HCT116 (cell line): ENCODE data around the gene MRPL42. TPM values are rescaled to one million over a fixed set of nuclear protein-coding genes. Genes with fewer than 3 reads are reported as not detected.

ENCODE experiments used
- ATAC-seq: fragments of 200-7000 bp; cut with Tn5 transposase; 2 replicates; pipeline ENCODE4 v1.9.1; 2020; ENCODE audit warnings: mild to moderate bottlenecking, moderate library complexity
- BruUV-seq: library from RNA; stranded (reverse); fragments of 400-500 nt; replicated peaks from 2 replicates; lab custom pipeline; 2021; lab: Mats Ljungman, UMichigan
- CTCF ChIA-PET: fragments of 300-600 bp; sonication (Branson Sonifier 250); formaldehyde crosslinking; loops from one replicate; lab custom pipeline; 2021; ENCODE audit warnings: antibody characterized with exemption; lab: Charles Lee
- POLR2A ChIA-PET: fragments of 300-600, 350-600 bp; sonication (Branson Sonifier 250); formaldehyde crosslinking; loops from one replicate; lab custom pipeline; 2021; ENCODE audit warnings: antibody characterized with exemption; lab: Charles Lee
- RAD21 ChIA-PET, 2 experiments: fragments of 300-600 bp; sonication (Branson Sonifier 250); formaldehyde crosslinking; loops; one replicate each; lab custom pipeline; 2023; ENCODE audit warnings: low total read pairs in 2 of 2; ENCODE audit not compliant: uncharacterized antibody in 2 of 2, unreplicated experiment in 2 of 2, low non-redundant PET in 1 of 2; lab: Charles Lee
- DNase-seq: peaks from one replicate; pipeline ENCODE4 v3.0.0-alpha.2; 2010; ENCODE audit warnings: low read depth, low spot score
- H2AFZ ChIP-seq: fragments of 200-600 bp; shearing (Covaris generic), sonication (generic); 2 replicates; pipeline ENCODE4 v1.6.1; 2017; ENCODE audit warnings: low read depth, mixed run types, mixed read lengths, antibody characterized with exemption, low read length; ENCODE audit not compliant: poor library complexity, severe bottlenecking
- H3K27ac ChIP-seq: 2 replicates; pipeline ENCODE4 v1.5.1; 2012; ENCODE audit warnings: low read depth, low read length
- H3K27me3 ChIP-seq: fragments of 200-600 bp; sonication (generic); 2 replicates; pipeline ENCODE4 v1.6.1; 2016; ENCODE audit warnings: mixed run types, low read length, mixed read lengths; ENCODE audit not compliant: insufficient read depth
- H3K36me3 ChIP-seq, 2 experiments: fragments of 200-500 bp in 1 of 2; fragments of 200-600 bp in 1 of 2; sonication (Bioruptor generic) in 1 of 2; sonication (generic) in 1 of 2; 2 replicates each; pipeline versions ENCODE4 v1.5.1 to v1.6.1; 2014 to 2016; ENCODE audit warnings: low read length in 2 of 2, inconsistent platforms in 1 of 2, mixed read lengths in 1 of 2, mixed run types in 1 of 2; ENCODE audit not compliant: insufficient read depth in 2 of 2, control insufficient read depth in 1 of 2
- H3K4me1 ChIP-seq, 2 experiments: fragments of 200-600 bp in 1 of 2; sonication (generic) in 1 of 2; 2 replicates each; pipeline versions ENCODE4 v1.5.1 to v1.6.1; 2012 to 2017; ENCODE audit warnings: low read length in 2 of 2, inconsistent platforms in 1 of 2, mild to moderate bottlenecking in 1 of 2, mixed read lengths in 1 of 2, mixed run types in 1 of 2, moderate library complexity in 1 of 2; ENCODE audit not compliant: insufficient read depth in 2 of 2, control insufficient read depth in 1 of 2
- H3K4me2 ChIP-seq: fragments of 200-600 bp; sonication (generic); 2 replicates; pipeline ENCODE4 v1.6.1; 2017; ENCODE audit warnings: mixed run types, low read length, mixed read lengths
- H3K4me3 ChIP-seq, 2 experiments: fragments of 200-600 bp in 1 of 2; sonication (generic) in 1 of 2; replicated peaks in 1 of 2; 2 replicates each; pipeline ENCODE4 v1.5.1; 2011 to 2016; ENCODE audit warnings: low read length in 2 of 2, control low read depth in 1 of 2, low read depth in 1 of 2, mild to moderate bottlenecking in 1 of 2, mixed read lengths in 1 of 2, mixed run types in 1 of 2
- H3K79me2 ChIP-seq: fragments of 200-600 bp; sonication (generic); 2 replicates; pipeline ENCODE4 v1.6.1; 2017; ENCODE audit warnings: mild to moderate bottlenecking, mixed run types, low read length, moderate library complexity, mixed read lengths; ENCODE audit not compliant: insufficient read depth
- H3K9ac ChIP-seq: fragments of 200-600 bp; sonication (generic); 2 replicates; pipeline ENCODE4 v1.6.1; 2016; ENCODE audit warnings: low read length, mixed read lengths
- H3K9me2 ChIP-seq: fragments of 200-600 bp; sonication (generic), shearing (Covaris generic); 2 replicates; pipeline ENCODE4 v1.6.1; 2017; ENCODE audit warnings: mixed run types, mild to moderate bottlenecking, moderate library complexity; ENCODE audit not compliant: insufficient read depth
- H3K9me3 ChIP-seq, 2 experiments: fragments of 200-500 bp in 1 of 2; fragments of 200-600 bp in 1 of 2; sonication (Bioruptor generic) in 1 of 2; sonication (generic) in 1 of 2; 2 replicates each; pipeline ENCODE4 v1.6.1; 2014 to 2017; ENCODE audit warnings: low read length in 2 of 2, mixed read lengths in 2 of 2, inconsistent platforms in 1 of 2, low read depth in 1 of 2, mild to moderate bottlenecking in 1 of 2, mixed run types in 1 of 2, moderate library complexity in 1 of 2; ENCODE audit not compliant: control insufficient read depth in 1 of 2, insufficient read depth in 1 of 2
- H4K20me1 ChIP-seq: fragments of 200-600 bp; sonication (generic), shearing (Covaris generic); 2 replicates; pipeline ENCODE4 v1.6.1; 2017; ENCODE audit warnings: mixed run types, mild to moderate bottlenecking, moderate library complexity; ENCODE audit not compliant: insufficient read depth
- ATF3 ChIP-seq: IDR thresholded peaks from 2 replicates; pipeline ENCODE4 v1.6.1; 2012
- CTCF ChIP-seq, 3 experiments: fragments of 200-600 bp in 1 of 3; sonication (generic) in 1 of 3; IDR thresholded peaks in 2 of 3; conservative IDR thresholded peaks in 1 of 3; 2 replicates each; pipeline ENCODE4 v1.5.1; 2012 to 2017; ENCODE audit warnings: low read depth in 2 of 3, low read length in 2 of 3, antibody characterized with exemption in 1 of 3, borderline replicate concordance in 1 of 3, control low read depth in 1 of 3, mild to moderate bottlenecking in 1 of 3, mixed read lengths in 1 of 3, mixed run types in 1 of 3, moderate library complexity in 1 of 3; ENCODE audit not compliant: insufficient read depth in 1 of 3
- ELF1 ChIP-seq: IDR thresholded peaks from 2 replicates; pipeline ENCODE4 v1.6.1; 2012; ENCODE audit warnings: low read depth, borderline replicate concordance
- EZH2phosphoT487 ChIP-seq: fragments of 200-600 bp; IDR thresholded peaks from 2 replicates; pipeline ENCODE4 v1.6.1; 2018; ENCODE audit warnings: antibody characterized with exemption, borderline replicate concordance
- JUND ChIP-seq: IDR thresholded peaks from 2 replicates; pipeline ENCODE4 v1.6.1; 2012
- SIN3A ChIP-seq: IDR thresholded peaks from 2 replicates; pipeline ENCODE4 v1.6.1; 2012; ENCODE audit warnings: low read depth
- SP1 ChIP-seq: IDR thresholded peaks from 2 replicates; pipeline ENCODE4 v1.6.1; 2012; ENCODE audit warnings: low read depth
- TCF7L2 ChIP-seq: IDR thresholded peaks from 2 replicates; pipeline ENCODE4 v1.7.0; 2011; ENCODE audit warnings: borderline replicate concordance, inconsistent platforms; ENCODE audit not compliant: insufficient read depth, insufficient read length; ENCODE audit errors: extremely low read depth
- YY1 ChIP-seq: IDR thresholded peaks from 2 replicates; pipeline ENCODE4 v1.6.1; 2011; ENCODE audit warnings: low read length, low read depth, moderate library complexity, mild to moderate bottlenecking; ENCODE audit not compliant: insufficient replicate concordance; ENCODE audit errors: extremely low read depth
- ZNF274 ChIP-seq: fragments of 200-500 bp; sonication (Bioruptor generic); IDR thresholded peaks from 2 replicates; pipeline ENCODE4 v1.6.1; 2014; ENCODE audit warnings: mild to moderate bottlenecking, low read depth, low read length, inconsistent platforms
- intact Hi-C: fragments of 100-400 bp; cut with micrococcal nuclease; formaldehyde crosslinking; loops from 2 replicates; pipeline ENCODE4 v1.10.0; 2022
- total RNA-seq: library from RNA; stranded (reverse); gene quantifications from one replicate; pipeline ENCODE4 v1.2.1, GENCODE V29; 2021; ENCODE audit not compliant: unreplicated experiment
- TF ChIP-seq, protein P1 (sequence below): IDR thresholded peaks from 2 replicates; pipeline ENCODE4 v1.6.1; 2011; ENCODE audit warnings: mild to moderate bottlenecking, low read length, moderate library complexity; ENCODE audit not compliant: insufficient replicate concordance; ENCODE audit errors: extremely low read depth

MRPL42 gene
- total RNA-seq, 1 experiment from 2014 or later = 120 TPM

DNA sequence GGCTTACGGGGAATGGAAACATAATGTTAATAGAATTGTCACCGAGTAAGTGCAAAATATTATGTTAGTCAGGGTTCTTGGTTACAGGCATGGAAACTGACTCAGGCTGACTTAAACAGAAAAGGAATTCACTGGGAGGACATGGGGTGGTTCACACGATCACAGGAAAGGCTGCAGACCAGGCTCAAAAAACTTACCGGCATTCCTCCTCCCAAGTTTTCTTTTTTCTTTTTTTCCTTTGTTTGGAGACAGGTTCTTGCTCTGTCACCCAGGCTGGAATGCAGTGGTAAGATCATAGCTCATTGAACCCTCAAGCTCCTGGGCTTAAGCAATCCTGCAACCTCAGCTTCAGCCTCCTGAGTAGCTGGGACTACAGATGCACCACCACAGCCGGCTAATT lies 13.7 kb upstream of the MRPL42 start:
- Histone ChIP-seq H3K4me1 (no peaks in the 10 kb centered on the region), H3K4me3 (no peak overlapping the region), H3K9me3 (0 out of 4 replicates have a peak, but pooled peaks cover 0 to 3% of the 10 kb centered on the region in 2 experiments), H3K27ac (no peak overlapping the region), H3K9ac (no peak overlapping the region), H3K4me2 (no peak overlapping the region), H2AFZ (no peak overlapping the region), H3K36me3 (no peaks in the 10 kb centered on the region), H4K20me1 (no peaks in the 10 kb centered on the region), H3K79me2 (no peaks in the 10 kb centered on the region), H3K9me2 (no peaks in the 10 kb centered on the region), H3K27me3 (no peaks in the 10 kb centered on the region)
- ChIA-PET RAD21 (no interaction called here), CTCF (no interaction called here), POLR2A (interaction anchor here (1.3 kb wide), 1 partner anchor 11 kb away, joined by 3 read pairs; the partner anchor contains the start of gene UBE2N)
- TF ChIP-seq CTCF (IDR thresholded peaks at IDR 0.05 in 2 of 3, conservative IDR thresholded peaks at IDR 0.05 in 1 of 3; ENCODE audit: borderline replicate concordance in 1 of 3, insufficient read depth in 1 of 3, low read depth in 2 of 3, low read length in 2 of 3) = no peak
- no peak for TF ChIP-seq EZH2phosphoT487
- no peak for TF ChIP-seq SIN3A
- TF ChIP-seq, protein P1, sequence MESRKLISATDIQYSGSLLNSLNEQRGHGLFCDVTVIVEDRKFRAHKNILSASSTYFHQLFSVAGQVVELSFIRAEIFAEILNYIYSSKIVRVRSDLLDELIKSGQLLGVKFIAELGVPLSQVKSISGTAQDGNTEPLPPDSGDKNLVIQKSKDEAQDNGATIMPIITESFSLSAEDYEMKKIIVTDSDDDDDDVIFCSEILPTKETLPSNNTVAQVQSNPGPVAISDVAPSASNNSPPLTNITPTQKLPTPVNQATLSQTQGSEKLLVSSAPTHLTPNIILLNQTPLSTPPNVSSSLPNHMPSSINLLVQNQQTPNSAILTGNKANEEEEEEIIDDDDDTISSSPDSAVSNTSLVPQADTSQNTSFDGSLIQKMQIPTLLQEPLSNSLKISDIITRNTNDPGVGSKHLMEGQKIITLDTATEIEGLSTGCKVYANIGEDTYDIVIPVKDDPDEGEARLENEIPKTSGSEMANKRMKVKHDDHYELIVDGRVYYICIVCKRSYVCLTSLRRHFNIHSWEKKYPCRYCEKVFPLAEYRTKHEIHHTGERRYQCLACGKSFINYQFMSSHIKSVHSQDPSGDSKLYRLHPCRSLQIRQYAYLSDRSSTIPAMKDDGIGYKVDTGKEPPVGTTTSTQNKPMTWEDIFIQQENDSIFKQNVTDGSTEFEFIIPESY = no peak
- TF ChIP-seq SP1 = no peak
- no peak for TF ChIP-seq ZNF274
- TF ChIP-seq TCF7L2 = no peak
- TF ChIP-seq JUND = no peak
- TF ChIP-seq ATF3 = no peak
- TF ChIP-seq YY1 = no peak
- no peak for TF ChIP-seq ELF1
- ATAC-seq = no peak
- intact Hi-C loops = no loop called here
- BruUV-seq = no TSS peak
- no peak for DNase-seq
